OCI-LY7 (cell line): Measurements from ENCODE around the gene UROS. TPM values are rescaled to one million over a fixed set of nuclear protein-coding genes. Genes with fewer than 3 reads are reported as not detected.

ENCODE experiments used
- BruUV-seq: library from RNA; stranded (reverse); fragments of 400-500 nt; replicated peaks from 2 replicates; lab custom pipeline; 2021; lab: Mats Ljungman, UMichigan
- CTCF ChIA-PET: fragments of 300-600 bp; sonication (Branson Sonifier 250); formaldehyde crosslinking; loops from one replicate; lab custom pipeline; 2022; ENCODE audit warnings: antibody characterized with exemption; ENCODE audit not compliant: unreplicated experiment; lab: Charles Lee
- POLR2A ChIA-PET: fragments of 300-600 bp; sonication (Branson Sonifier 250); formaldehyde crosslinking; loops from one replicate; lab custom pipeline; 2022; ENCODE audit warnings: antibody characterized with exemption; lab: Charles Lee
- DNase-seq: peaks from one replicate; pipeline ENCODE4 v3.0.0-alpha.2; 2015; ENCODE audit warnings: low spot score
- H2AFZ ChIP-seq: fragments of 200-600 bp; sonication (generic), shearing (Covaris generic); 2 replicates; pipeline ENCODE4 v1.6.1; 2014; ENCODE audit warnings: mild to moderate bottlenecking, antibody characterized with exemption, low read length, moderate library complexity
- H3K27ac ChIP-seq: fragments of 200-600 bp; sonication (generic); 2 replicates; pipeline ENCODE4 v1.5.1; 2014; ENCODE audit warnings: mixed run types, low read depth, mild to moderate bottlenecking, moderate library complexity, low read length, inconsistent platforms; ENCODE audit not compliant: poor library complexity, severe bottlenecking
- H3K36me3 ChIP-seq: fragments of 200-600 bp; sonication (generic); 2 replicates; pipeline ENCODE4 v1.6.1; 2014; ENCODE audit warnings: mild to moderate bottlenecking, antibody characterized with exemption, low read length, moderate library complexity, mixed read lengths; ENCODE audit not compliant: insufficient read depth
- H3K4me1 ChIP-seq: fragments of 200-600 bp; sonication (generic); 2 replicates; pipeline ENCODE4 v1.5.1; 2014; ENCODE audit warnings: mild to moderate bottlenecking, low read length; ENCODE audit not compliant: insufficient read depth, poor library complexity, severe bottlenecking
- H3K4me2 ChIP-seq: fragments of 200-600 bp; sonication (generic); 2 replicates; pipeline ENCODE4 v1.6.1; 2014; ENCODE audit warnings: mild to moderate bottlenecking, low read length
- H3K4me3 ChIP-seq: fragments of 200-600 bp; sonication (generic); 2 replicates; pipeline ENCODE4 v1.5.1; 2014; ENCODE audit warnings: mild to moderate bottlenecking, low read depth, low read length; ENCODE audit not compliant: poor library complexity, severe bottlenecking
- H3K79me2 ChIP-seq: fragments of 200-600 bp; sonication (generic); 2 replicates; pipeline ENCODE4 v1.6.1; 2016; ENCODE audit warnings: low read depth, mild to moderate bottlenecking, low read length, moderate library complexity, mixed read lengths; ENCODE audit not compliant: insufficient read depth
- H3K9me2 ChIP-seq: fragments of 200-600 bp; sonication (generic); 2 replicates; pipeline ENCODE4 v1.6.1; 2016; ENCODE audit warnings: mild to moderate bottlenecking, low read length, mixed read lengths; ENCODE audit not compliant: insufficient read depth
- H3K9me3 ChIP-seq: fragments of 200-600 bp; sonication (generic); 2 replicates; pipeline ENCODE4 v1.6.1; 2014; ENCODE audit warnings: mild to moderate bottlenecking, mixed run types, low read length, mixed read lengths
- H4K20me1 ChIP-seq: fragments of 200-600 bp; sonication (generic); 2 replicates; pipeline ENCODE4 v1.6.1; 2014; ENCODE audit warnings: mild to moderate bottlenecking, antibody characterized with exemption, low read length, moderate library complexity, mixed read lengths; ENCODE audit not compliant: insufficient read depth
- EZH2phosphoT487 ChIP-seq: fragments of 200-600 bp; sonication (generic); IDR thresholded peaks from 2 replicates; pipeline ENCODE4 v1.6.1; 2018; ENCODE audit warnings: low read depth, borderline replicate concordance, mild to moderate bottlenecking, mixed run types, antibody characterized with exemption, low read length, moderate library complexity, mixed read lengths
- intact Hi-C: fragments of 100-400 bp; cut with micrococcal nuclease; formaldehyde crosslinking; loops from one replicate; pipeline ENCODE4 v1.10.0; 2022; ENCODE audit not compliant: unreplicated experiment
- total RNA-seq, 2 experiments: library from RNA; depleted of rRNA in 1 of 2; stranded (reverse); fragments of >200 nt in 1 of 2; shearing (Covaris generic) in 1 of 2; gene quantifications; 2 replicates each; pipeline ENCODE4 v1.2.3, GENCODE V29; 2014 to 2022
- TF ChIP-seq, protein P1 (sequence below): fragments of 200-600 bp; sonication (generic); conservative IDR thresholded peaks from 2 replicates; pipeline ENCODE4 v1.5.1; 2014; ENCODE audit warnings: mild to moderate bottlenecking, antibody characterized with exemption, low read length, moderate library complexity, mixed read lengths

The UROS gene
- total RNA-seq, 2 experiments from 2014 or later = 37.3 to 44.5 TPM

DNA sequence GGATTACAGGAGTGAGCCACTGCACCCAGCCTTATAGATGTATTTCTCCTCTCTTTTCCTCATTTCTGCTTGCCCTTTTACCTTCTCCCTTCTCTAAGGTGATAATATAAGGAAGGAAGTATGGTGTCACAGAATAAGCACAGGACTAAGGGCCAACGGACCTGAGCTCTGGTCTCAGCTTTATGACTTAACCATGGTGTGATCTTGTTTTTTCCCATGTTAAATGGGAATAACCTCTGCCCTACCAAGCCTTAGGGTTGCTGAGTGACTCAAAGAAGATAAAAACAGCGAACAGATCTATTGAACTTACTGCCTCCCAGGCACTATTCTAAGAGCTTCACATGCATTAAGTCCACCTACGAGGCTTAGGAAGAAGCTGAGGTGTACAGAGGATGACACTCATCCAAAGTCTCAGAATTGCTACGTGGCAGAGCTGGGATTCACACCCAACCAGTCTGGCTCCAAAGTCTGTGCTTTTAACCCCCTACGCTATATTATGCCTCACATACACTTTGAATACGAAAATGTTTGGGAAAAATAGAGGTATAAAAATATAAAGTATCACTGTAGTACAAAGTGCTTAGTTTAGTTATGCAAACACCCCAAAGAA is 5.6 kb downstream of the UROS start:
- Histone ChIP-seq H4K20me1 (no peaks in the 10 kb centered on the region), H3K4me2 (no peak overlapping the region), H3K4me3 (no peak overlapping the region), H2AFZ (no peak overlapping the region), H3K79me2 (peaks cover 8% of the 10 kb centered on the region; the same call in 1 of the 2 replicates), H3K4me1 (peaks cover 11% of the 10 kb centered on the region), H3K36me3 (peaks cover 15% of the 10 kb centered on the region; the same call in 1 of the 2 replicates), H3K9me2 (no peaks in the 10 kb centered on the region), H3K27ac (no peak overlapping the region), H3K9me3 (no peaks in the 10 kb centered on the region)
- ChIA-PET CTCF (no interaction called here), POLR2A (interaction anchor here (0.9 to 1.1 kb wide), 3 partner anchors 10 to 26 kb away, joined by 3 to 4 read pairs (median 4); no protein-coding TSS in a partner anchor)
- TF ChIP-seq, protein P1, sequence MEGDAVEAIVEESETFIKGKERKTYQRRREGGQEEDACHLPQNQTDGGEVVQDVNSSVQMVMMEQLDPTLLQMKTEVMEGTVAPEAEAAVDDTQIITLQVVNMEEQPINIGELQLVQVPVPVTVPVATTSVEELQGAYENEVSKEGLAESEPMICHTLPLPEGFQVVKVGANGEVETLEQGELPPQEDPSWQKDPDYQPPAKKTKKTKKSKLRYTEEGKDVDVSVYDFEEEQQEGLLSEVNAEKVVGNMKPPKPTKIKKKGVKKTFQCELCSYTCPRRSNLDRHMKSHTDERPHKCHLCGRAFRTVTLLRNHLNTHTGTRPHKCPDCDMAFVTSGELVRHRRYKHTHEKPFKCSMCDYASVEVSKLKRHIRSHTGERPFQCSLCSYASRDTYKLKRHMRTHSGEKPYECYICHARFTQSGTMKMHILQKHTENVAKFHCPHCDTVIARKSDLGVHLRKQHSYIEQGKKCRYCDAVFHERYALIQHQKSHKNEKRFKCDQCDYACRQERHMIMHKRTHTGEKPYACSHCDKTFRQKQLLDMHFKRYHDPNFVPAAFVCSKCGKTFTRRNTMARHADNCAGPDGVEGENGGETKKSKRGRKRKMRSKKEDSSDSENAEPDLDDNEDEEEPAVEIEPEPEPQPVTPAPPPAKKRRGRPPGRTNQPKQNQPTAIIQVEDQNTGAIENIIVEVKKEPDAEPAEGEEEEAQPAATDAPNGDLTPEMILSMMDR = no peak
- TF ChIP-seq EZH2phosphoT487 = no peak
- intact Hi-C loops = no loop called here
- no TSS peak for BruUV-seq
- no peak for DNase-seq

DNA sequence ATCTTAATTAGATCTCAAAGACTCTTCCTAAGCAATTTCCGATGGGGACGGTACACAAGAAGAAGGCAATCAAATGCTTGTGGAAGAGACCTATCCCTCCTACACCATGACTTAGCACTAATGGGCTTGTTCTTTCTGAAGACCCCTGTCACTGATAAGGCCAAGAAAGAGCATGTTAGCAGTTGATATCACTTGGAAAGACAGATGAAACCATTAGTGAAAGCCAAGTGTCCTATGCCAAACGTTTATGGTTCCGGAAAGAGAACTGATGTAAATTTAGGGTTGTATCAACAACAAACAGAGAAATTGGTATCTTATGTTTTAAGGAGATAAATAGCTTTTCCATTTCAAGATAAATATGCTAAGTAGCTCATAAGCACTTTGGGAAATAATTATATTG is 6.5 kb downstream of the UROS start:
- H4K20me1 ChIP-seq = no peaks in the 10 kb centered on the region
- TF ChIP-seq, protein P1 = no peak
- TF ChIP-seq EZH2phosphoT487 = no peak
- POLR2A ChIA-PET = interaction anchor here (0.6 to 1.1 kb wide), 4 partner anchors 9 to 36 kb away, joined by 3 to 4 read pairs (median 4); no protein-coding TSS in a partner anchor
- no peak overlapping the region for H2AFZ ChIP-seq
- peaks cover 4% of the 10 kb centered on the region for H3K4me1 ChIP-seq
- BruUV-seq = no TSS peak
- peaks cover 19% of the 10 kb centered on the region; the same call in 1 of the 2 replicates for H3K36me3 ChIP-seq
- H3K9me3 ChIP-seq = no peaks in the 10 kb centered on the region
- CTCF ChIA-PET = no interaction called here
- no peak for DNase-seq
- no peak overlapping the region for H3K4me2 ChIP-seq
- H3K4me3 ChIP-seq = no peak overlapping the region
- no peak overlapping the region for H3K27ac ChIP-seq
- intact Hi-C loops = no loop called here
- H3K79me2 ChIP-seq = no peaks in the 10 kb centered on the region
- no peaks in the 10 kb centered on the region for H3K9me2 ChIP-seq

DNA sequence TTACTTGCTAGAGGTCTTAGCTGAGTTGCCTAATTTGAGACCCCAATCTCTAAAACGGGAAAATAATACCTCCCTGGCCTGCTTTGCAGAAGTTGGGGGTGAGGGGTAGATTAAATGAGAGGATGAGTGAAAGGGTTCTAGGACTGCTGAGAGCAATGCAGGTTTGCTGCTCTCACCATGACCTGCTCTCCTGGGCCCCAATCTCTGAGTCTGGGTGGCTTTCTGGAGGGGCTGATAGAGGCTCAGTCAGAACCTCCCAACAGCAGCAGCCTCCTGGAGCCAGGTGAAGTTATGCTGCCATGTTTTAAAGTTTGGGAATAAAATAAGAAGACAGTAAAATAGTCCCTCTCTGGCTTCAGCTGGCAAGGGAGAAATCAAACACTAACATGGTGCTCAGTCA is 7.3 kb downstream of the UROS start:
- no peaks in the 10 kb centered on the region for H3K79me2 ChIP-seq
- BruUV-seq = no TSS peak
- no peaks in the 10 kb centered on the region for H3K9me3 ChIP-seq
- H4K20me1 ChIP-seq = no peaks in the 10 kb centered on the region
- no peak overlapping the region for H3K4me2 ChIP-seq
- intact Hi-C loops = no loop called here
- H3K4me1 ChIP-seq = no peaks in the 10 kb centered on the region
- no peak overlapping the region for H3K27ac ChIP-seq
- ChIA-PET CTCF (no interaction called here), POLR2A (no interaction called here)
- TF ChIP-seq, protein P1 = no peak
- no peak for TF ChIP-seq EZH2phosphoT487
- no peak for DNase-seq
- no peak overlapping the region for H3K4me3 ChIP-seq
- no peak overlapping the region for H2AFZ ChIP-seq
- H3K9me2 ChIP-seq = no peaks in the 10 kb centered on the region
- H3K36me3 ChIP-seq = peaks cover 26% of the 10 kb centered on the region
